HG03280 (cell line): ENCODE data around the gene NID2.

Experiments
- ATAC-seq: cut with Tn5 transposase; IDR thresholded peaks from one replicate; pipeline ENCODE4 v1.9.1; 2021; ENCODE audit warnings: mild to moderate bottlenecking, moderate library complexity; ENCODE audit not compliant: unreplicated experiment

The NID2 gene

DNA sequence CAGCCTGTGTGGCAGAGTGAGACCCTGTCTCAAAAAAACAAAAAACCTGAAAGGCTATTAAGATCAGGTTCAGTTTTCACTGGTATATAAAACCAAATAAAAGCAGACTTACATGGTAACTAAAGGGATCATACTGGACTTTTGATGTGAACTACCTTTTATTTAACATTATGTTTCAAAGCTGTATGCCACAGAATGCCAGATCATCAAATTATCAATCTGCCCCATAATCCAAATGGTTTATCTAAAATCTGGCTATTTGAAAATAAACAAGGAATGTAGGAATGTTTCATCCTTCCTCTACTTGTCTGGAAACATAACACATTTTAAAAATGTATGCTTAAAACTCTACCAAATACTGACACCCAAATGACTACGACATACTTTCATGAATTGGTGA, 14.2 kb downstream of the NID2 start:
- no peak for ATAC-seq

GRCh38 chr14:52053044-52053443, 15.8 kb downstream of the NID2 start:
- no peak for ATAC-seq

- no peak for ATAC-seq
These were observed 16.4 kb downstream of the NID2 start for GRCh38 chr14:52052288-52052943.

GRCh38 chr14:52051871-52052270, 17.0 kb downstream of the NID2 start:
- ATAC-seq: no peak

GRCh38 chr14:52051251-52051650, 17.6 kb downstream of the NID2 start:
- ATAC-seq: no peak

DNA sequence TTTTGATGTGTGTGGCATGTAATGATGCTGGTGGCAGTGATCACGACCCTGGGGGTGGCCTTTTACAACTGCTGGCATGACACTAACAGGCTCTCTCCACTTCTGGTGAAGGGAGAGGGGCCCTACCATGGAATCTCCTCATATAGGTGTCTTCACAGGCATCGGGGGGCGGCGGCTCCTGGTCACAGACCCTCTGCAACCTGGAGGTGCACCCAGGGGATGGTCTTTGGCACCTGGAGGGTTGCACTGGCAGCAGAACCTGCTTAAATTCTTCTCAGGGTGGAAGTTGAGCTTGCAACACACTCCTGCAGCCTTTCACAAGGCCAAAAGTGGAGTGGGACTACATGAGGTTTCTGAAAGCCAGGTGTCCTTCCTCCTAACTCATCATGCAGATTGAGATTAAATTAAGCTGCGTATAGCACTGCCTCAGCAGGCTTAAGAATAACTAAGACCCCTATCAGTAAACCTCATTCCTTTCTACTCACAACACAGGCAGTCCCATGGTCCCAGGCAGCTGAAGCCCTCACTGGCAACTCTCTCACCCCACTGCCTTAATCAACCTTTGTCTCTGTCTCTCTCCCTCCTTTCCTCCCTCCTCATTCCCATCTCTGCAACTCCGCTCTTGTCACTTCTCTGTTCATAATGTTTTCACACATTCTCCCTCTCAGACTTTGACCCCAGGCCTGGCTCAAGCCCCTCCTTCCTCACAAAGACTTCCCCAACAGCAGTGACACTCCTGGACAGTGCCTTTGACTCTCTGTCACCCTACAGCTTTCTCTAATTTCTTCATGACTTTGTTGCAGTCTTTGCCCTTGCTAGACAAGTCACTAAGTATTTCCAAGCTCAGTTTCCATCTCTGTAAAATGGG, 18.9 kb downstream of the NID2 start:
- no peak for ATAC-seq

- no peak for ATAC-seq
These were observed 19.6 kb downstream of the NID2 start for GRCh38 chr14:52049271-52049670.

- ATAC-seq: no peak
These were observed 20.1 kb downstream of the NID2 start for GRCh38 chr14:52048641-52049204.

DNA sequence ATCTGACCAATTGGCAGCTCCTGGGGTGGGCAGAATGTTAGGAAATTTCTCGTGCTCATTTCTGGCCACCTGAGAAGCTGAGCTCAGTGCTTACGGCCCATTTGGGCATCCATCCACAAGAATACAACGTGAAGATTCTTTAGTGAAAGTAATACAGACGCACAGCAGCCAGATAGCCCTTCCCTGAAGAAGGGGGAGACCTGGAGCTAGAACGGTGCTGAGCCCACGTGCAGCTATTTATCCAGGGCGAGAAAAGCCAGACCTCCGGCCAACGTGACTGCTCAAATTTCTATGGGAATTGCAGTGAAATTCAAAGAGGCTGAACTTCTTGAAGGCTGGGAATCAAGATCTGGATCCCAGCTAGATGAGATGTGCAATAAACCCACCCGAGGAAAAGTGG, 20.7 kb downstream of the NID2 start:
- ATAC-seq: no peak

DNA sequence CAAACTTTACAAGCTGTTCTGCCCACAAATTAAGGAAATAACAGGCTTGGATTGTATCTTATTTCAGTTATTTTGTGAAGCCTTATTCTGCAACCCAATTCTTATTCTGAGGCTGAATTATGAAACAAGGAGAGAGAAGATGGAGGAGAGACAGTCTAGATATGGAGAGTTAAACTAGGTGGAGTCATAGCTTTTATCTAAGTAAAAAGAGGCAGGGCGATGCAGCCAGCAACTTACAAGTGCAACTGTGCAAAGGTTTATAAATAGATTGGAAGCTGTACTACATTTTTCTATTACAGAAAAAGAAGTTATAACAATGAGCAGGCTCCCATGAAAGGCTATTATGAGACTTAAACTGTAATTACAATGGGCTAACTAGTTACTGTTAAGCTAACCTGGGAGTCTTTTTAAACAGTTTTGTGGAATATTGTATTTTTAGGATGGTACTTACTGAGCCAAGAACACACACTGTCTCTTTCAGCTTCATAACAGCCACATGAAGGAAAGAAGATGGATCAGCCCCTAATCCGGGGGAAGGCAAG, 22.4 kb downstream of the NID2 start:
- ATAC-seq: no peak

DNA sequence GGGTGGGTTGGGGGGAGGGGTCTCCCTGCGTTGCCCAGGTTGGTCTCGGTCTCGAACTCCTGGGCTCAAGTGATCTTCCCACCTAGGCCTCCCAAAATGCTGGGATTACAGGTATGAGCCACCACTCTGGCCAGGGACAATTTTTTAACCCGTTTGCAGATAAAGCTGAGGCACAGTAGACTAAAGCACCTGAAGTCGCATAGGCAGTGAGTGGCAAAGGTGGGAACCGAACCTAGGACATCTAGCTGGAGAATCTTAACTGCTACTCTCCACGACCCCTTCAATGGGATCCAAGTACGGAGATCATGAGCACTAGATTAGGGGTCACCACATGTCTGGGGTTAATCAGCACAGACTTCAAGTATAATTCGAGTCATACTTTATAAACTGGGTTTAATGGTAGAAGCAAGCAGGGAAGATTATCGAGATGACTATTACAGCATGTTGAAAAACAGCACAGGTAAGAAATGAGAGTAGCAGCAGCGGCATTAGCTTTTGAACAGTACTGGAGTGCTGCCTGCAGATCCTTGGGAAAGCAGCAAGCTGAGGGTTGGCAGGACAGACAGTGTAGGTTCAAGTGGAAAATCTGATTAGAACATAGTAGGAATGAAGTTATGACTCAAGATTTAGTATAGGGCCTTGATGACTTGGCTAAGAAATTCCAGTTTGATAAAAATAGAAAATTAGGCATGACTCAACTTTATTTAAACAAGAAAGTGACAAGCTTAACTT, 23.9 kb downstream of the NID2 start:
- no peak for ATAC-seq

DNA sequence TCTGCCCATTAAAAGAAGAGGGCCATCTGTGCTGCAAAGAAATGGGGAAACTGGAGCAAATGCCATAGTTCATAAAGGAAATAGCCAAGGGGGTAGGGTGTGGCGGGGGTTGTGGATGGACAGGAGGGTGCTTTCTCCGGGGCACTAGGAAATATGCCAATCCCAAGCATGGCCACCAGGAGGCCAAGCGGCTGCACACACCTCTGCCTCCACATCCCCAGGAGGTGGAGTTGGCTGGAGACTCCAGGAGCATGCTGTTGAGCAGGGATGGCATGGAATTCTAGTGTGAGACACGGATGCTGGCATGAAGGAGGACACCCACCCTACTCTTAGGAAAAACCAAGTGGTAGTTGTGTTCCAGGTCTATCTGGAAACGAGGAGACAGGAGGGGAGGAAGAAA, 25.2 kb downstream of the NID2 start:
- no peak for ATAC-seq

DNA sequence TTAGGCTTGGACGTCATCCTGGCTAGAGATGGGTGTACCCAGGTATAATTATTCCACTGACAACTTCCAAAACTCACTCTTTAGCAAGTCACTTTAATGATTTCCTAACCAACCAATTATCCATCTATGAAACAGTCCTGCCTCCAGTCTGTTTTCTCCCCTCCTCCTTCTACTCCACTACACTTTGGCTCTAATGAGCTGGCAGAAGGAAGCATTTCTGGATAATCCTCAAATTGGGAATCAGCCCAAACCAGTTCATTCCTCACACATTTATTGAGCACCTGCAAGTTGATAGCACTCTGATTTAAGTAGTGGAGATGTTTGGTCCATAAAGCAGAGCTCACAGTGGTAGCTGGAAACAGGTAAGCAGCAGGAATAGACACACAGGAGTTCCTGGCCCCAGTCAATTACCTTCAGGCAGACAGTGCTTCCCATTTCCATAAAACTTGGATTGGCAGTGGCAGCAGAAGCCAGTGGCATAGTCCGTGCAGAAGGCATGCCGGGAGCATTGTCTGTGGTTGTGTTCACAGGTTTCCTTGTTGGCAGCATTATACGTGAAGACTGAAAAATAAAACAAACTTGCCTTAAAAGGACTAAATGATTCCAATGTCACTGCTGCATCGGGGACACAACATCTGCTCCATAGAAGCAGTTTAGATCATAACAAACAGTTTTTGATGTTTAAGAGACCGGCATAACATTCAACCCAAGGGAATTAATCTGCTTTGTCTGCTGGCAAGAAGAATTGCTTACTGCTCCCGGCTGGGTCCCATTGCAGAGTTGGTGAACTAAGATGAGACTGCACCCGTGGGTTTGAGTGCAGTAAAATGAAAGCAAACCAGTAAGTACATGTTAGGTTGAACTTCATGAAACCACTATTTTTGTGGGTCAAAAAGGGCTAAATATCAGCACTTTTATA, 26.2 kb downstream of the NID2 start:
- ATAC-seq: no peak

DNA sequence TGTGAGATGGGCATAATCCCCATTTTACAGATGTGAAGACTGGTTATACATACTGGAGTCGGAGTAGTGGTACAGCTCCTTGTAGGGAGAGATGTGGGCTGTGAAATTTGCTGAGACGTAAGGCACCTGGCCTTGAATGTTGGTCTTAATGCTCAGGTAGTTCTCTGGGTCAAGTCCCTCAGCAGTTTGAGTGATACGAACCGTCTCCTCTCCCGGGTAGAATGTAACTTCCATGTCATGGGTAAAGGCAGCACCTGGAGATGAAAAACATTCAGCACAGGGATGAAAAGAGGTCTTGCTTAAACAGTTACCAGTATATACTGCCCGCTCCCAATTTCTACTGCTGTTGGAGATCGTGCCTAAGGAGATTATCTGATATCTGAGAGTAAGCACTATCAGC, 28.3 kb downstream of the NID2 start:
- ATAC-seq: no peak

- ATAC-seq: no peak
These were observed 29.6 kb downstream of the NID2 start for GRCh38 chr14:52039124-52039815.

GRCh38 chr14:52033101-52033642, 35.7 kb downstream of the NID2 start:
- no peak for ATAC-seq

DNA sequence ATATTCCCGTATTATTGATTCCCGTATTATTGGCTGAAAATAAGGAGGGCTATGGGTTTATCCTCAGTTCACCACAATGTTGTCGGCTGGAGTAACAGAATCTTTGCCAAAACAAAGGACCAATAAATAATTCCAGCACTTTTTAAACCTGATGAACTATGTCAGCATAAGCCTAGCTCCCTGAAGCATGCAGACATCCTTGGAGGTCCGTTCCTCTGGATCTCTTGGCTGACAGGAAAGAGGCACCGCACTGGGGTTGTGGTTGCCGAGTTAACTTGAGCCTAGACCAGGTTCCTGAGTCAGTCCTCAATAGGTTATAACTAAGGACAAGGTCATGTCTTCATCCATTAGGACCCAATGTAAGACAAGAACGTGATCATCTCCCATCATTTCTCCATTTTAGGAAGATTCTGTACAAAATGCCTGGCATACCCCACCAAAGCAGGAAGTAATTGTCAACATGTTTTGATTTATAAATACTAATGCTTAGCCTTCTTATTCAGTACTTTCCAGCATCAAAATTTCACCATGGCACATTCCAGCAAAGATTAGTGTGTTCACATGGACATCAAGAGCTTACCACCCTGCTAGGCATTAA, 36.6 kb downstream of the NID2 start:
- ATAC-seq: no peak

GRCh38 chr14:52031781-52032180, 37.1 kb downstream of the NID2 start:
- no peak for ATAC-seq

- no peak for ATAC-seq
These were observed 39.0 kb downstream of the NID2 start for GRCh38 chr14:52029881-52030280.
